Skeletal muscle satellite cell (primary cell): ENCODE data around the gene GTPBP2. TPM values are rescaled to one million over a fixed set of nuclear protein-coding genes. Genes with fewer than 3 reads are reported as not detected.

Experiments used
- H3K27me3 ChIP-seq: 2 replicates; pipeline ENCODE4 v1.7.0; 2013; ENCODE audit warnings: low read length; ENCODE audit not compliant: control insufficient read depth, insufficient read depth
- H3K36me3 ChIP-seq: 2 replicates; pipeline ENCODE4 v1.7.0; 2013; ENCODE audit warnings: mild to moderate bottlenecking, control low read depth, low read length; ENCODE audit not compliant: insufficient read depth
- H3K4me1 ChIP-seq: 2 replicates; pipeline ENCODE4 v1.7.0; 2013; ENCODE audit warnings: low read length; ENCODE audit not compliant: control insufficient read depth, insufficient read depth
- H3K4me2 ChIP-seq: 2 replicates; pipeline ENCODE4 v1.7.0; 2013; ENCODE audit warnings: mild to moderate bottlenecking, low read length
- H3K4me3 ChIP-seq: 2 replicates; pipeline ENCODE4 v1.7.0; 2013; ENCODE audit warnings: low read length
- H3K9ac ChIP-seq: 2 replicates; pipeline ENCODE4 v1.7.0; 2013; ENCODE audit warnings: mild to moderate bottlenecking, low read depth, low read length, moderate library complexity
- H3K9me3 ChIP-seq: replicated peaks from 2 replicates; pipeline ENCODE4 v1.7.0; 2013; ENCODE audit warnings: mild to moderate bottlenecking, control low read depth, low read length
- total RNA-seq: library from RNA; depleted of rRNA; stranded (reverse); fragments of >200 nt; gene quantifications from 2 replicates; pipeline ENCODE4 v1.2.3, GENCODE V29; 2012; rRNA removed

GTPBP2 gene, protein sequence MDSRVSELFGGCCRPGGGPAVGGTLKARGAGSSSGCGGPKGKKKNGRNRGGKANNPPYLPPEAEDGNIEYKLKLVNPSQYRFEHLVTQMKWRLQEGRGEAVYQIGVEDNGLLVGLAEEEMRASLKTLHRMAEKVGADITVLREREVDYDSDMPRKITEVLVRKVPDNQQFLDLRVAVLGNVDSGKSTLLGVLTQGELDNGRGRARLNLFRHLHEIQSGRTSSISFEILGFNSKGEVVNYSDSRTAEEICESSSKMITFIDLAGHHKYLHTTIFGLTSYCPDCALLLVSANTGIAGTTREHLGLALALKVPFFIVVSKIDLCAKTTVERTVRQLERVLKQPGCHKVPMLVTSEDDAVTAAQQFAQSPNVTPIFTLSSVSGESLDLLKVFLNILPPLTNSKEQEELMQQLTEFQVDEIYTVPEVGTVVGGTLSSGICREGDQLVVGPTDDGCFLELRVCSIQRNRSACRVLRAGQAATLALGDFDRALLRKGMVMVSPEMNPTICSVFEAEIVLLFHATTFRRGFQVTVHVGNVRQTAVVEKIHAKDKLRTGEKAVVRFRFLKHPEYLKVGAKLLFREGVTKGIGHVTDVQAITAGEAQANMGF
- total RNA-seq, result 40.6 and 43.6 TPM in 2 replicates

DNA sequence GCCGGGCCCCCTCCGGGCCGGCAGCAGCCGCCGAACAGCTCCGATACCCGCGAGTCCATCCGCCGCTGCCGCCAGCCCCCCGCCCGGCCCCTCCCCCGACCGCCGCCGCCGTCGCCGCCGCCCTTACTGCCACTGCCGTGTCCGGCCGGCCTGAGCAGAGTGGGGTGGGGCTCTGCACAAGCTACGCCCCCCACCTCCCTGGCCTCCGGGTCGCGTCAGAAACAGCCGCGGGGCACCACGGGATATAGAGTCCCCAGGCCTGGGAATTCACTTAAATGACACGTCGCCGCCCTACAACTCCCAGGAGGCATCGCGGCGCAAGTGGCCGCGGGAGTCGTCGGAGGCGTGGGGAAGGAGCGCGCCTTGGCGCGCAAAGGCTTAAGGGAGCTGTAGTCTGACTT, at the start of gene GTPBP2:
Gene GTPBP2, minus strand, starts transcription at position 161 of the 401 bp plus-strand sequence. Its CDS starts 102 bp downstream, at position 59.
- peak within 1 kb of the TSS; percentile 94 for H3K4me2 ChIP-seq
- H3K4me3 ChIP-seq, result peak within 1 kb of the TSS; percentile 91
- H3K9me3 ChIP-seq, result no peaks in the 10 kb centered on the region
- peaks cover 24% of the 10 kb centered on the region for H3K36me3 ChIP-seq
- H3K4me1 ChIP-seq, result peaks cover 25% of the 10 kb centered on the region
- no peaks in the 10 kb centered on the region for H3K27me3 ChIP-seq
- H3K9ac ChIP-seq, result peak within 1 kb of the TSS; percentile 89

GRCh38 chr6:43678341-43678740, 49.3 kb upstream of the GTPBP2 start:
- H3K27me3 ChIP-seq, result no peaks in the 10 kb centered on the region
- no peaks in the 10 kb centered on the region for H3K9me3 ChIP-seq
- H3K4me2 ChIP-seq, result no peak overlapping the region
- H3K4me1 ChIP-seq, result no peaks in the 10 kb centered on the region
- H3K9ac ChIP-seq, result no peak overlapping the region
- peaks cover 79% of the 10 kb centered on the region for H3K36me3 ChIP-seq
- H3K4me3 ChIP-seq, result no peak overlapping the region

DNA sequence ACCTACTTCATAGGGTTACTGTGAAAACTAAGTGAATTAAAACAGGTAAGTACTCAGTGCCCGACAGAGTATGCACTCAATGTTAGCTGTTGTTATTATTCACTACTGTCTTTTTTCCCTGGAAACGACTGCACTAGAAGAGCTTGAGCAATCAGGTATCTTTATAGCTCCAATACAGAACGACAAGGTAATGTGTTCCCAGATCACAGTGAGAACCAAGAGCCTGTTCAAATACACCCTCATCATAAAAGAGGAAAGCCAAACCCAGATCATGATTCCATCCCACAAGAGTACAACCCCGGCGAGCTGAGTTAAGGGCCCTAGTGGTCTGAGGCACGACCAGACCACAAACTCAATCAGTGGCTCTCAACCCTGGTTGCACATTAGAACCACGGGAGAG, 48.7 kb upstream of the GTPBP2 start:
- peaks cover 79% of the 10 kb centered on the region for H3K36me3 ChIP-seq
- H3K27me3 ChIP-seq, result no peaks in the 10 kb centered on the region
- no peak overlapping the region for H3K9ac ChIP-seq
- no peaks in the 10 kb centered on the region for H3K9me3 ChIP-seq
- H3K4me1 ChIP-seq, result no peaks in the 10 kb centered on the region
- H3K4me2 ChIP-seq, result no peak overlapping the region
- no peak overlapping the region for H3K4me3 ChIP-seq

GRCh38 chr6:43676962-43677606, 48.0 kb upstream of the GTPBP2 start:
- H3K27me3 ChIP-seq, result no peaks in the 10 kb centered on the region
- no peaks in the 10 kb centered on the region for H3K4me1 ChIP-seq
- peaks cover 79% of the 10 kb centered on the region for H3K36me3 ChIP-seq
- no peak overlapping the region for H3K4me2 ChIP-seq
- H3K9me3 ChIP-seq, result no peaks in the 10 kb centered on the region
- no peak overlapping the region for H3K4me3 ChIP-seq
- no peak overlapping the region for H3K9ac ChIP-seq

GRCh38 chr6:43674921-43675320, 45.9 kb upstream of the GTPBP2 start:
- H3K4me3 ChIP-seq, result no peak overlapping the region
- H3K4me1 ChIP-seq, result no peaks in the 10 kb centered on the region
- H3K36me3 ChIP-seq, result peaks cover 81% of the 10 kb centered on the region

GRCh38 chr6:43674291-43674690, 45.2 kb upstream of the GTPBP2 start:
- H3K4me3 ChIP-seq, result no peak overlapping the region
- peaks cover 5% of the 10 kb centered on the region for H3K4me1 ChIP-seq
- H3K4me2 ChIP-seq, result no peak overlapping the region
- H3K9me3 ChIP-seq, result no peaks in the 10 kb centered on the region
- H3K9ac ChIP-seq, result no peak overlapping the region
- H3K36me3 ChIP-seq, result peaks cover 75% of the 10 kb centered on the region
- H3K27me3 ChIP-seq, result no peaks in the 10 kb centered on the region

More at GRCh38 chr6:43674921-43675320, 45.9 kb upstream of the GTPBP2 start:
- Histone ChIP-seq H3K9ac (no peak overlapping the region), H3K9me3 (no peaks in the 10 kb centered on the region), H3K27me3 (no peaks in the 10 kb centered on the region), H3K4me2 (no peak overlapping the region)

- H3K4me2 ChIP-seq, result no peak overlapping the region
- H3K4me1 ChIP-seq, result peaks cover 13% of the 10 kb centered on the region
- no peak overlapping the region for H3K9ac ChIP-seq
- no peak overlapping the region for H3K4me3 ChIP-seq
- no peaks in the 10 kb centered on the region for H3K27me3 ChIP-seq
- peaks cover 68% of the 10 kb centered on the region for H3K36me3 ChIP-seq
- no peaks in the 10 kb centered on the region for H3K9me3 ChIP-seq
These were observed 44.5 kb upstream of the GTPBP2 start for GRCh38 chr6:43673444-43674084.

DNA sequence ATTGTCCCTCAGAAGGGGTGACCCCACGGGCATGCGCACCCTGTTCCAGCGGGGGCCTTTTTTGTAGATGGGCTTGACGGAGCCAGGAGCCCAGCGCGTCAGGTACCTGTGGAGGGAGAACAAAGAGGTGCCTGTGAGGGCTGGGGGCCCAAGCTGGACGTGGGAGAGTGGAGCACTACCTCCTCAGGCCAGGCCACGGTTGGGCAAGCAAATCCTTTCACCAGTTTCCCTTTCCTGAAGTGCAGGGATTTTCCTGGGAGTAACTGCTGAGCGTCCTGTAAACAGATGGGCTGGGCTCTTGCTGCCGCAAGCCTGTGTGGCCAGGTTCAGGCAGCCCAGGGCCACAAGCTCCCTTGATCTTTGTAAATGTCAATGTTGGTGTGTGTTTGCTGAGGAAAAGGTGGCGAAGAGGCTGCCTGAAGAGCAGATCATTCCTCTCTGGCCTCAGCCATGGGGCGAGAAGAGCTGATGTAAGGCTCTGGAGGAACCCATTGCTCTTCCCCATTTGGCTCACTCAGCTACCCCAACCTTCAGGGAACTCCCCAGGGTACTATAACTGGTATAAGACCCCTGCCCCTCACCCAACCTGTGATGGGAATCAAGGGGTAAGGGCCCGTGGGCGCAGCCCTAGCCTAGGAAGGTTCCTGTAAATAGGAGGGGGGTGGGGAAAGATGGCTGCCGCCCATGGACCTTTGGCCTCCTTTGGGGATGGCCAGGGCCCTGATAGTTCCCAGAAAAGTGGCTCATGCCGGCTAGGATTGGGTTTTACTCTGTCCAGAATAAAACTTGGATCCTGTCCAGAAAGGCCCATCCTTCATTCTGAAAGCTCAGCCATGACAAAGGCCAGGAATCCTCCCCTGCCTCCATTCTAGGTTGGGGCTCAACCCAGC, 43.0 kb upstream of the GTPBP2 start:
- Histone ChIP-seq H3K9ac (no peak overlapping the region), H3K4me2 (no peak overlapping the region), H3K4me1 (peaks cover 20% of the 10 kb centered on the region), H3K27me3 (no peaks in the 10 kb centered on the region), H3K9me3 (no peaks in the 10 kb centered on the region), H3K4me3 (no peak overlapping the region), H3K36me3 (peaks cover 53% of the 10 kb centered on the region)

DNA sequence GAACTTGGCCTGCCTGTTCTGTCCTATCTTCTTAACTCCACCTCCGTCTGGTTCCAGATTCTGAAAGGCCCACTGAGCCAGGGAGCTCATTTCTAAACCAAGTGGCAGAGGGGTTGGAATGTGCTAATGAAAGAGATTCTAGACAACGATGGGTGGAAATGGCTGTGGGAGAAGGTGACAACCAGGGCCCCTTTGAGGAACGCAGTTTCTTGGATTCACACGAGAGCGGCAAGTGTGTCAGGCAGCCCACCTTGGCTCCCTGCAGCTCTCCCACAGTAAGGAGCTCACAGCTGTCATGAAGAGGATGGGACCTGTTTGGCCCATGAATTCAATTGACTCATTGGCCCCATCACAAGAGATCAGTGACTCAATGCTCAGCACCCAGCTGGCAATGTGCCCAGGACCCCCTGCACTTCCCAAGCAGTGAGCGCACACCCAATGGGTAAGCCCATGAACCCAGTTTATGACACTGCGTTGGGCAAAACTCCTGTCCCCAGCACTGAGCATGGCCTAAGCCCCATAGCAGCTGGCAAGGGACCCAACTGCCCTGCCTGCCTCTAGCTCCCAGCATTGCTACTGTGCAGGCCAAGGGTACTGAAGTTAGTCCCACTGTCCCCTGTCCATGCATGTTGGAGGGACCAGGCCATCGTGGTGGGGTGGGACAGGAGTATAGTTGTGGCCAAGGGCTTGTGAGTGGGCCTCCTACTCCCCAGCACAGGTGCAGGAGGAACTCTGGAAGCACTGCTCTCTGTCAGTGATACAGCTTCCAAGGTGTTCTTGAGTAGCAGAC, 42.1 kb upstream of the GTPBP2 start:
- H3K4me1 ChIP-seq, result peaks cover 20% of the 10 kb centered on the region
- H3K4me2 ChIP-seq, result no peak overlapping the region
- H3K9ac ChIP-seq, result no peak overlapping the region
- H3K27me3 ChIP-seq, result peaks cover 3% of the 10 kb centered on the region
- peaks cover 45% of the 10 kb centered on the region for H3K36me3 ChIP-seq
- H3K4me3 ChIP-seq, result no peak overlapping the region
- H3K9me3 ChIP-seq, result no peaks in the 10 kb centered on the region

DNA sequence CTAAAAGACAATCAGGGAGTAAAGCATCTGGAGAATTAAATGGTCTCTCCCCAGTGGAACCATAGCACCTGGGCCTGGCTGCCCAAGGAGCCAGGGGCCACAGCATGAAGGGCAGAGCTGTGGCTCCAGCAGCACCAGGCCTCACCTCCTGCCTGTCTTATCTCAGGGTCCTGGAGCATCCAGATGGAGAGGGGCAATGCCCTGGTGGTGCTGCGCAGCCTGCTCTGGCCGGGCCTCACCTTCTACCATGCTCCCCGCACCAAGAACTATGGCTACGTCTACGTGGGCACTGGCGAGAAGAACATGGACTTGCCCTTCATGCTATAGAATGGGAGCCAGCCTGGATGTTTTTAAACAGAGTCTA, 41.5 kb upstream of the GTPBP2 start:
- H3K9ac ChIP-seq, result no peak overlapping the region
- H3K9me3 ChIP-seq, result no peaks in the 10 kb centered on the region
- H3K4me1 ChIP-seq, result peaks cover 20% of the 10 kb centered on the region
- H3K4me3 ChIP-seq, result no peak overlapping the region
- peaks cover 42% of the 10 kb centered on the region for H3K36me3 ChIP-seq
- H3K27me3 ChIP-seq, result peaks cover 4% of the 10 kb centered on the region
- no peak overlapping the region for H3K4me2 ChIP-seq
